Measurements from ENCODE around the gene HDAC4.

DNA sequence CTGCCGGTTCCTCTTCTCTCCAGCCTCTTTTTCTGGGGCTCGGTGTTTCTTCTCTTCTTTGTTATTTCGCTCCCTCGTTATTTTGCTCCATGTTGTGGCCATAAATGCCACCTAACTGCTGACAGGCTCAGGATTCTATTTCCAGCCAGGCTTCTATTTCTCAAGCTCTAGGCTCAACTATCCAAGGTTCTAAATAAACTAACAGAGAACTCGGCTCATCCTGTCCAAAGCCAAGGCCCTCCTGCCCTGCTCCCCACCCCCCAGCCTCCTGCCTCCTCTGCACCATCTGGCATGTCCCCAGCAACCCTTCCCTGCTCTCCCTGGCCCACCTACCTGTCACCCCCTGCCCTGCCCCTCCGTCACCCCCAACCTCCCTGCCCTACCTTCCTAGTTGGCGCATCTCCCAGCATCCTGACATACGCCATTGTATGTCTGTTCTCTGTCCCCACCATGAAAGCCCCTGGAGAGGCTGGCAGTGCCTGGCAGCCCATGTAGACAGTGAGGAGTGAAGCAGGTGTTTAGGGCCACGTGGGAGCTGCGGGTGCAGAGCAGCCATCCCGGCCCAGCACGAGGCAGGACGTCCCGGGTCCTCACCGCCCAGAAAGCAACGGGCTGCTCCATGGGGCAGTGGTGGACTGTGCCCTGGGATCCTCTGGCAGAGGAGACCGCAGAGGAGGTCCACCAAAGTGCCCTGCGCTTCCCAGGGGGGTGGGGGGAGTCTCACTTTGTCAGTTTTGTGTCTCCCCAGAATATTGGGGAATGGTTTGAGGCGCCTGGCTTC lies 366.1 kb downstream of the HDAC4 start:
- TF ChIP-seq, protein P1, sequence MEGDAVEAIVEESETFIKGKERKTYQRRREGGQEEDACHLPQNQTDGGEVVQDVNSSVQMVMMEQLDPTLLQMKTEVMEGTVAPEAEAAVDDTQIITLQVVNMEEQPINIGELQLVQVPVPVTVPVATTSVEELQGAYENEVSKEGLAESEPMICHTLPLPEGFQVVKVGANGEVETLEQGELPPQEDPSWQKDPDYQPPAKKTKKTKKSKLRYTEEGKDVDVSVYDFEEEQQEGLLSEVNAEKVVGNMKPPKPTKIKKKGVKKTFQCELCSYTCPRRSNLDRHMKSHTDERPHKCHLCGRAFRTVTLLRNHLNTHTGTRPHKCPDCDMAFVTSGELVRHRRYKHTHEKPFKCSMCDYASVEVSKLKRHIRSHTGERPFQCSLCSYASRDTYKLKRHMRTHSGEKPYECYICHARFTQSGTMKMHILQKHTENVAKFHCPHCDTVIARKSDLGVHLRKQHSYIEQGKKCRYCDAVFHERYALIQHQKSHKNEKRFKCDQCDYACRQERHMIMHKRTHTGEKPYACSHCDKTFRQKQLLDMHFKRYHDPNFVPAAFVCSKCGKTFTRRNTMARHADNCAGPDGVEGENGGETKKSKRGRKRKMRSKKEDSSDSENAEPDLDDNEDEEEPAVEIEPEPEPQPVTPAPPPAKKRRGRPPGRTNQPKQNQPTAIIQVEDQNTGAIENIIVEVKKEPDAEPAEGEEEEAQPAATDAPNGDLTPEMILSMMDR (IDR thresholded peaks at IDR 0.05): no peak
- TF ChIP-seq POLR2AphosphoS5 (IDR thresholded peaks at IDR 0.05) (no peak), POLR2A (IDR thresholded peaks at IDR 0.05) (no peak)
